ENCODE measurements around the gene PRKAG3.

The PRKAG3 gene

DNA sequence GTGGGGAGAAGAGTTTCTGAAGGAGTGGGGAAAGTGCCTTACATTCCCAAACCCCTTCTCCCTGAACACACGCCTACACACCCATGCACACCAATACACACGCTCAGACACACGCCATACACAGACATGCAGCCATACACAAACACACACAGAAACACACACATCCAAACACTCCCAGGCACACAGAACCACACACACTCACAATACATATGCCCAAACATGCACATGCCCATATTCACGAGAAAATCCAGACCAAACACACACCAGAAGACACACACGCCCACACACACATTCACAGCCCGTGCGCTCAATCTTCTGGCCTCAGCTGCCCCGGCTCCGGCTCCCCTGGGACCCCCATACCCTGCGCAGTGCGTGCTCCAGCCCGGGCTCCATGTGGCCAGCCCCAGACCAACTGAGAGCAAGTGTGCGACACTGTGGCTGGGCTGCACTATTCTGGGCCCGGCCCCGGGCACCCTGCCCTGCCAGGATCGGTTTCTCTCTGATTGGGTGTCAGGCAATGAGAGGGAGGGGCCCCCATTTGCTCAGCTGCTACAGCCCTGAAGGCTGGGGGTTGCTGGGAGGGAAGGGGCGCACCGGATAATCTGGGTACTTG, at the start of gene PRKAG3:
Gene PRKAG3 (minus strand): TSS at position 426 of the 613 bp plus-strand sequence.
- no peak for DNase-seq (ENCODE audit: low spot score)

DNA sequence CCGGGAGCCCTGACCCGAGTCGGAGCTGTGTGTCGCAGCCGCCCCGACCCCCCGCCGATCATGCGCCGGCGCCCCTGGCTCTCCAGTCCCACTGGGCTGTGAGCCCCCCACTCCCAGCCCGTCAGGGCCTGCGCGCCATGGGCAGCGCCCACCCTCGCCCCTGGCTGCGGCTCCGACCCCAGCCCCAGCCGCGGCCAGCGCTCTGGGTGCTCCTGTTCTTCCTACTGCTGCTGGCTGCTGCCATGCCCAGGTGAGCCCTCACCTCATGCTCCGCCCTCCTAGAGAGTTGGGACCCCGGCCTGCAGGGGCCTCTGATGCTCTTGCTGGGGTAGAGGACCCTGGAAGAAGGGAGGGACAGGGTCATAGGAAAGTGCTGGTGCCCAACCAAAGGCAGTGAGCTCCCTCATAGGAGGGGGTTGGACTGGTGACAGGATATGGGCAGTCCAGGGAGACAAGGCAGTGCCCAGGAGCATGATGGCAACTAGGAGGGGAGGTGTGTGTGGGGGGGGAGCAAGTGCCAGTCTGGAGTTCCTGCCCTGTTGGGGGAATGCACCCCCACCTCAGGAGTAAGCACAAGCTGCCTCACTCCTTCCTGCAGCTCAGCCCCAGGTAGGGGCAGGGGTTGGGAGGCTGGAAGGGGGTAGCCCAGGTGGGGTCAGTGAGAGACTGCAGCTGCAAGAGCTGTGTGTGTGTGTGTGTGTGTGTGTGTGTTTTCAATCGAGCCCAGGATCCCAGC, 49.4 kb upstream of the PRKAG3 start:
- no peak for DNase-seq (ENCODE audit: low spot score)

DNA sequence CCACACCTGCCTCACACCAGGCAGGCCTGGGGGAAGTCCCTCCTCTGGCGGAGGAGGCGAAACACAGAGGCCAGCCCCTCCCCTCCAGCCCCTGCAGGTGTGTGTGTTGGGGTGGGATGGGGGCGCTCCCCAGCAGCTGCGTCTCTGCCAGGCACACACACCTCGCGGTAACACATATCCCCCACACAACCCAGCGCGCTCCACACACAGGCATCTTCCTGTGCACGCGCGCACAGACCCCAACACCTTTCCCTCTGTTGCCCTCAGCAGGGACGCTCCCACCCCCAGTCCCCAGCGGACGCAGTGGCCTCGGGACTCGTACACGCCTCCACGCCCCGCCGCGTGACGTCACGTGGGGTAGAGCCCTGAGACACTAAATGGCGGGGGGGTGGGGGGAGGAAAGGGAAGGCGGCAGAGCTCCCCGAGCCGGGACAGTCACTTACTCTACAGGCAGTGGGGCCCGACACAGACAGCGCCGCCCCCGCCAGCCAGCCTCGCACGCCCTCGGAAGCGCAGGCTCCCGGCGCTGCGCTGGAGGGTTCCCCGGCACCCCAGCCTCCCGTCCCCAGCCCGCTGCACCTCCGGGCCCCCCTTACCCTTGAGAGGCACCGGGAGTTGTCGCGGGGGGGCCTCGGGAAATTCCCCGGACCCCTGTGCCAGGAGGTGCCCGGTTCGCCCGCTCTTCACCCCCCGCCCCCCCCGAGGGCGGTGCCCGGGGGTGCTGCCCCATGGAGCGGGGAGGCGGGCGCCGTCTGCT, 48.7 kb upstream of the PRKAG3 start, which contains the start of gene WNT10A:
Gene WNT10A (plus strand): TSS at position 751 of the 757 bp plus-strand sequence. CDS start 144 bp downstream, outside the sequence.
- no peak for DNase-seq (ENCODE audit: low spot score)

DNA sequence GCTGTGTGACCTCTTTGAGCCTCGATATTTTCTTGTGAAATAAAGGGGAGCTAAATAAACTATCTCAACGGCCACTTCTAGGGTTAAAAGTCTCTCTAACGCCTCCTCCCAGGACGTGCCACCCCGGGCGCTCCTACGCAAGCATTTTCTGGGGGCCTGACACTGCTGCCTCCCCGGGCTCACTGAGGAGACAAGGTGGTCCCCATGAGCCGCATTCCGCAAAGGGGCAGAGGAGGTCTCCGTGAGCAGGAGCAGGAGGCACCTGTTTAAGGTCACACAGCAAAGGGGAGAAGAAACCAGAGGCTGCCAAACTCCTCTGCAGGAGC, 48.1 kb upstream of the PRKAG3 start:
- DNase-seq (ENCODE audit: low spot score): no peak

DNA sequence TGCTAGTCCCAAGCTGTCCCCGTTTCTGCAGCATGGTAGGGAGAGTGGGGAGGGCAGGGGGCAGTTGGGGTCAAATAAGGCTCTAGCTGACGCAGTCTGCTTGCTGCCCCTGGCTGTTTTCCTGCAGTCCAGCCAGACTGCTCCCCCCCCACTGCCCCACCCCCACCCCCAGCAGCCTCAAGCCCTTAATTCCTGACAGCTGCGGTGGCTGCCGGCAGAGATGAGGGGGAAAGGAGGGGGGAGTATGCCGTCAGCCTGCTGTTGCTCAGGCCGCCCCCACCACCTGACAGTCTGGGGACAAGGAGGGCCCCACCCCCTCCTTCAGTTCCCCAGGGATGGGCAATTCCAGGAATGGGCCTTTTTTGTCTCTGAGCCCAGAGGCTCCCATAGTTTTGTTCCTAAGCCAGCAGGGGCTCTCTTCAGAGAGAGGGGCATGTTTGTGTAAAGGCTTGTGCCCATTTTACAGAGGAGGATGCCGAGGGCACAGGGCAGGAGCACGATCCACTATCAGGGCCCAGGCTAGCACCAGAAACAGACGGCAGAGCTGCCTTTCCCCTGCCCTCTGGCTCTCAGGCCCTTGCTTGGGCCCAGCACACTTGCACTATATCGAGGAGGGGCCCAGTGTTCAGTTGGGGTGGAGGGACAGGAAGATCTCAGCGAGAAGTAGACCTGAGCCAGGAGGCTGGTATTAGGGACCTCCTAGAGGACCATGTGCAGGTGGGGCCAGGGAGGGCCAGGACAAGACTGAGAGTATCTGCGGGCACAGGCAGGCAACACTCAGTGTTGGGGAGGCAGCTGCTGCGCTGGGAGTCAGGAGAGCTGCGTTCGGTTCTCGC, 47.5 kb upstream of the PRKAG3 start:
- no peak for DNase-seq (ENCODE audit: low spot score)

DNA sequence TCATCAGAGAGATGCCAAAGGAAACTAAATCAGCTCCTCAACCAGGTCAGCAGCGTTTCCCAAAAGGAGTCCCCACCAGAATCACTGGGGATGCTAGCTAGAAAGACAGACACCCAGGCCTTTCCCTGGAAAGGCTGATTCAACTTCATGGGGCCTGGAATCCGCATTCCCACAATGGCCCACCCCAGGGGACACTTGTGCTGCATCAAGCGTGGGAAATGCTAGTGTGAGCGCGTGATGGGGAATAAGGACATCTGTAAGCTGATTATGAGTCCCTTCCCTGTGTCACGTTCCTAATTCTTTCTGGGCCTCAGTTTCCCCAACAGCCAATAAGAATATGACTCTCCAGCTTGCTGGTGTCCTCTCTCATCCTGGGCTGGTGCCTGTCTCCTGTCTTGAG, 46.9 kb upstream of the PRKAG3 start:
- no peak for DNase-seq (ENCODE audit: low spot score)

DNA sequence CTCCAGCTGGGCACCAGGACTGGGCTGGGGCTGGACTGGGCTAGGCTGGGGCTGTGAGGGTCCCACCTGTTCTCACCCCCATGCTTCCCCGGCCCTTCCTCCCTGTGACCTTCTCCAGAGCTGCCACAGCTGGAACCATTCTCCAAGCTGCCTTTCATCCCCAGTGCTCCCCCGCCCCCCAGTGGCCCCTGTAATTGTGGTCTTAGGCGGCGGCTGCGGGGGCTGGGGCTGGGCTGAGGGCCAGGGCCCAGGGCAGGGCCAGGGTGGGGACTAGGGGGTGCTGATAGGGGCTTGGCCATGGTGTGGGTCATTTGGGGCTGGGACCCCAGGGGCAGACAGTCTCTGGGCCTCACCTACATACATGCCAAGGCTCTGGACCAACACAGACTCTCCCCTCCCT, 46.3 kb upstream of the PRKAG3 start:
- no peak for DNase-seq (ENCODE audit: low spot score)

DNA sequence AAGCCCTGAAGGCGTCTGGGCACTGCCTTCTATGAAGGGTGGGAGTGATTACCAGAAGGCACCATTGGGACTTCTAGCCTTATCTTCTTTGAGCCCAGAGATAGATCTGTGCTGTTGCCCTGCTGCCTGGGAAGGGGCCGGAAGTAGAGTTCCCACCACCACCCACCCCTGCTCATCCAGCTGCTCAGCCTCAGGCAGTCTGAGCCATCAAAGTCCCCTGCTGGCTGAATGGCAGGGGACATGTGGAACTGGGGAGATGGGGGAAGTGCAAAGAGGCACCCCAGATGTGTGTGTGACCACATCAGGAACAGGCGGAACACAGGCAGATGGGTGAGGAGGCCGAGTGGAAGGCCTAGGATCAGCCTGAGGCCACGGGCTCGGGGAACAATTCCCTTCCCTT, 45.7 kb upstream of the PRKAG3 start:
- DNase-seq (ENCODE audit: low spot score): no peak

DNA sequence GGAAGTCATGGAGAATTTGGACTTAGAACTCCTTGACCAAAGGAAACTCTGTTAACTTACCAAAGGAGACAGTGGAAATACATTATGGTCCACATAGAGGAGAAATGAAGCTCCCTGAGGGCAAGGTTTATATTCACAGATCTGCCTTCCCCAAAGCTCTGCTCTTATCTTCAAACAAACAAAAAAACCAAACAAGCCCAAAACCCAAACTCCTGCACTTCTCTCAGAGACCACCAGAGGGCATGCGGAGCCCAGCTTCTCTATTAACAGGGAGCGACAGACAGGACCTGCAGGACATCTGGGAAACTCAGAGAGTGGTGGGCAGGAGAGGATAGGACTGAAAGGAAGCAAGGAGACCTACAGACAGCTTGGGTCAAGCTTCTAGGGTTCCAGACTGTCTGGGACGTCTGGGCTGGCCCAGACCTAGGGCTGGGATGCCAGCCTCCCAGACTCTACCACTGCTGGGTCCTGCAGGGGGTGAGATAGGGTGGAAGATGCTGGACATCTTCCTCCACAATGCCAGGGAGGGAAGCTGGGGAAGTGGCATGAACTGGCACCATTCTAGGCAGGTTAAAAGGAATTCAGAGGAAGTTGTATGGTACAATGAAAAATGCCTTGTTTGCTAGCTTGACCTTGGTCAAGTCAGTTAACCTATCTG, 45.1 kb upstream of the PRKAG3 start:
- peak; percentile 74 for DNase-seq (ENCODE audit: low spot score)

DNA sequence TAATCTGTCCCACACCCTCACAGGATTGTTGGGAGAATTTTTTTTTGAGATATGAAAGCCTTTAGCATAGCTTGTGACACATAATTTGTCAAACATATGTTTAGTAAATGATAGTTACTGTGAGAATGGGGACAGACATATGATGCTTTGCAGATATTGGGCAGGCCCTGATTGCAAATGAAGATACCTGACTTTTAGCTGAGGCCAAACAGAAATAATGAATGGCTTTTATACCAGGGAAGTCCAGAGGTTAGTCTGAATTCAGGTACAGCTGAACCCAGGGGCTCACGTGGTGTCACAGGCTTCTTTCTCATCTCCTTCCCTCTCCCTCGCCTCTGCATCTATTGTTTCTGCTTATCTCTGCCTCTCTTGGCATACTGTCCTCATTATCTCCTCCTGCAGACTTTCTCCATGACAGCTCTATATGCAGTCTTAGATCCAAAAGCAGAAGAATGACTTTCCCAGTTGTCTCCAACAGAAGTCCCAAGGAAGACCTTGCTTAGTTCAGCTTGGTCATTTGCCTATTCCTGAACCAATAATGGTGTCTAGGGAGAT, 44.2 kb upstream of the PRKAG3 start:
- no peak for DNase-seq (ENCODE audit: low spot score)

DNA sequence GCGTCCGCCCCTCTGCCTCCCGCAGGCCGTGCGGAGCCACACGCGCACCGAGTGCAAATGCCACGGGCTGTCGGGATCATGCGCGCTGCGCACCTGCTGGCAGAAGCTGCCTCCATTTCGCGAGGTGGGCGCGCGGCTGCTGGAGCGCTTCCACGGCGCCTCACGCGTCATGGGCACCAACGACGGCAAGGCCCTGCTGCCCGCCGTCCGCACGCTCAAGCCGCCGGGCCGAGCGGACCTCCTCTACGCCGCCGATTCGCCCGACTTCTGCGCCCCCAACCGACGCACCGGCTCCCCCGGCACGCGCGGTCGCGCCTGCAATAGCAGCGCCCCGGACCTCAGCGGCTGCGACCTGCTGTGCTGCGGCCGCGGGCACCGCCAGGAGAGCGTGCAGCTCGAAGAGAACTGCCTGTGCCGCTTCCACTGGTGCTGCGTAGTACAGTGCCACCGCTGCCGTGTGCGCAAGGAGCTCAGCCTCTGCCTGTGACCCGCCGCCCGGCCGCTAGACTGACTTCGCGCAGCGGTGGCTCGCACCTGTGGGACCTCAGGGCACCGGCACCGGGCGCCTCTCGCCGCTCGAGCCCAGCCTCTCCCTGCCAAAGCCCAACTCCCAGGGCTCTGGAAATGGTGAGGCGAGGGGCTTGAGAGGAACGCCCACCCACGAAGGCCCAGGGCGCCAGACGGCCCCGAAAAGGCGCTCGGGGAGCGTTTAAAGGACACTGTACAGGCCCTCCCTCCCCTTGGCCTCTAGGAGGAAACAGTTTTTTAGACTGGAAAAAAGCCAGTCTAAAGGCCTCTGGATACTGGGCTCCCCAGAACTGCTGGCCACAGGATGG, 42.0 kb upstream of the PRKAG3 start:
- no peak for DNase-seq (ENCODE audit: low spot score)

DNA sequence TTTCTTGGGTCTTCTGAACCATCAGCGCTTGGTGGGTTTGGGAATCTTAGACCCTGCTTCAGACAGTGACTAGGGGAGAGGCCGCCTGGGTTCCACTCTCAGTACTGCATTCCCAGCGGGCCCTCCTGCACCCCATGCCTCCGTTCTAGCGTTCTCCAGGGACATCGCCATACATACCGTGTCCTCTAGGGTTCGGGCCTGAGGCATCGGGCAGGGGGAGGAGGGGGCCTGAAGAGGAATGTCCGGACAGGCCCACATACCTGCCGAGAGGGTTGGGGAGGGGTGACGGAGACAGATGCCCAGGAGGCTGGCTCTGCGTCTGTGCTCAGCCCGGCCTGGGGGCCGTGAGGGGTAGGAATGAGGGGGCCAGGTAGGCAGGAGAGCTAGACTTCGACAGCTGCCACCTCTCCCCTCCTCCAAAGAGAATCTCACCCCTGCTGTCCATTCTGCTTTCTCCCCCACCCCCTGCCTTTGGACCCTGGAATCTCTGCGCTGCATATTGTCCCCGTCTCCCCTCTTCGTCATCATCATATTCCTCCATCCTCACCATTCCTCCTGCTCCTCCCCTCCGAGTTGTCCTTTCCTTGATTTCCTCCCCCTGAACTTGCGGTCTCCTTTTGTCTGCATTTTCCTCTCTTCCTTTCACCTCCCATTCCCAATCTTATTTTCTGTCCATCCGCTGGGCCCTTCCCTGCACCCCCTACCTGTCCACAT, 41.2 kb upstream of the PRKAG3 start:
- no peak for DNase-seq (ENCODE audit: low spot score)

DNA sequence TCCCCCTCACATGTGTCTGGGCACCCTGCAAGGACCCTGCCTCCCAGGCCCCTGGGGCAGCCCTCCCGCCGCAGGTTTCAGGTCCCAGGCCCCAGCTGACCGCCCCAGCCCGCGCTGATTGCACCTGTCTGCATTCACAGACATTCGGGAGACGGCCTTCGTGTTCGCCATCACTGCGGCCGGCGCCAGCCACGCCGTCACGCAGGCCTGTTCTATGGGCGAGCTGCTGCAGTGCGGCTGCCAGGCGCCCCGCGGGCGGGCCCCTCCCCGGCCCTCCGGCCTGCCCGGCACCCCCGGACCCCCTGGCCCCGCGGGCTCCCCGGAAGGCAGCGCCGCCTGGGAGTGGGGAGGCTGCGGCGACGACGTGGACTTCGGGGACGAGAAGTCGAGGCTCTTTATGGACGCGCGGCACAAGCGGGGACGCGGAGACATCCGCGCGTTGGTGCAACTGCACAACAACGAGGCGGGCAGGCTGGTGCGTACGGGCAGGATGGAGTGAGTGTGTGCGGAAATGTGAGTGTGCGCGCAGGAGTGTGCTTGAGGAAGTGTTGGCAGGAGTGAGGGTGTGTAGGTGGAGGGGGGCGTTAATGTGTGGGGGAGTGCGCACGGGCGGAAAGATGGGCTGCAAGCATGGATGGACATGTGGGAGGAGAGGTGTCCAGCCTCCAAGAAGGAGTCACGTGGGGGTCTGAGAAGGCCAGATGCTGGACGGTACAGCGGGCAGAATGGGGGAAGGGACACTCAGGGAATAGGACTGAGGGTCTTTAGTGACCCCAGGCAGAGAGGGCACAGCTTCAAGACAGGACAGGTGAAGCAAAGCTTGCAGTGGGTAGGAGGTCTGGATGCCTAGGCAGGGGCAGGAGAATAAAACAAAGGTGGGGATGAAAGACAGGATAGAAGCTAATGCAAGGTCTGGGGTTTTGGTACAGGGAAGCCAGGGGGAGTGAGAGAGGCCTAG, 40.0 kb upstream of the PRKAG3 start:
- DNase-seq (ENCODE audit: low spot score): no peak

DNA sequence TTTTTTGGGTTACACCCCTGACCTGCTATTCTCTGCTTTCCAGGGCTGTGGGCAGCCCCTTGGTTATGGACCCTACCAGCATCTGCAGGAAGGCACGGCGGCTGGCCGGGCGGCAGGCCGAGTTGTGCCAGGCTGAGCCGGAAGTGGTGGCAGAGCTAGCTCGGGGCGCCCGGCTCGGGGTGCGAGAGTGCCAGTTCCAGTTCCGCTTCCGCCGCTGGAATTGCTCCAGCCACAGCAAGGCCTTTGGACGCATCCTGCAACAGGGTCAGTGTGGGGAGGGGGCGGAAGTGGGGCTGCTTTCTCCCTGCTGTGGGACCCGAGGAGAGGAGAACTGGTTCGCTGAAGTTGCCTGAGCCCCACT, 39.4 kb upstream of the PRKAG3 start:
- no peak for DNase-seq (ENCODE audit: low spot score)

DNA sequence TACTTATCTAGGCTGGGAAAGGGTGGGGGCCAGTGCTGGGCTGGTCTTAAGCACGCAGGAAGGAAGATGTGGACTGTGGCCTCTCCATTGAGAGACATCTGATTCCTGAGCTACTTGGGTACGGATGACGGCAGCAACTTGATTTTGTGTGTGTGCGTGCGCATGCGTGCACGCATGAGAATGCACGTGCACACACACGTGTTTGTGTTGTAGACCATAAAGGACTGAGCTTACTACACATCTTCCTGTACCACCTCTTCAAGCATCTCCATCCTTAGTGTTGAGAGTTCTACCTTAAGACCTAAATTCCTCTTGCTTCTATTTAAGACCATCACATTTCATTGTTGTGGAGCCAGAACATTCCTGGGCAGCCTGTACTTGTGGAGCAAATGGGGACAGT, 37.5 kb upstream of the PRKAG3 start:
- DNase-seq (ENCODE audit: low spot score): no peak

DNA sequence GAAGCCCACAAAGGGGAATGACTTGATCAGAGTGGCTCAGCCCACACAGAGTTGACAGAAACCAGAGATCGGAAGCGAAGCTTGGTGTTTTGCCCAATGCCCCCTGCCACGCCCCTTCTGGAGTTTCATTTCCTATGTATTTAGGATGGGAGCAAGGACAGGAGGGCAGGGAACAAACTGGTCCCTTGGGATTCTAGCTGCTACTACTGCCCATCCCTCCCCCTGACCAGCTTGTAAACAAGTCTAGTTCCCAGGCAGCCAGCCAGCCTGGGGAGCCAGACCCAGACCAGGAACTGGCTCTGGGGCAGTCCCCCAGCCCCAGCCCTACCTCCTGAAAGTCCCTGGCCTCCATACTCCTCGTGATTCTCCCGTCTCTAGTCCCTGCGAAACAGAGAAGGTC, 36.3 kb upstream of the PRKAG3 start:
- no peak for DNase-seq (ENCODE audit: low spot score)

DNA sequence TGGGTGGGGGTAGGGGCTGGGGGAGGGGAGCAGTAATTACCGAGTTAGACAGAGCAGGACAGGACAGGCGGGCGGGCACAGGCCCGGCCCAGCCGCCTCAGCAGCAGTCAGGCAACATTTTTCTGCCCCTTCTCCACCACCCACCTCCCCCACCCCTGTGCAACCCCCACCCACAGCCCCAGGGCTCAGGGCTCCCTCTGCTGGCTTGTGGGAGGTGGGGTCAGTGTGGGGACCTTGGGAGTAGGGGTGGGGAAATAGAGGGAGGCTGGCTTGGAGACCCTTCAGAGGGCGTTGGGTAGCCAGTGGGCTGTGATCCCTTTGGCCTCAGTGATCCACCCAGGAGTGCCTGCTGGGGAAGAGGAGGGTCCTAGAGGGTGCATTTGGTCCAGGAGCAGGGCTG, 34.4 kb upstream of the PRKAG3 start:
- no peak for DNase-seq (ENCODE audit: low spot score)

DNA sequence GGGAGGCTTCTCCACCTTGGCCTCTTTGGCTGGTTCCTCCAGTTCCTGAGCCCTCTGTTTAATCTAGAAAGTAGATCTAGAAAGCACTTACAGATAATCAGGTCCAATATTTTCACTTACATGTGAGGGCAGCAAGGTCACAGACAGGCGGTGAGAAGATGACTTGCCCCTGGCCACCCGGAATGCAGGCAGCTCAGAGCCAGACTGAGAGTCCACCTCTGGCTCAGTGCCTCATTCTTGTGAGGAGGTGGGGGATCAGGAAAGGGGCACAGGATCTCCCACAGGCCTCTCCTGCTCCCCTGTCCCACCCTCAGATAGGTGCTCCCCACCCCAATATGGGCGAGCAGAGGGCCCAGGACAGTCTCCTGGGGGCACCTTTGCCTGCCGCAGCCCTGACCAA, 33.8 kb upstream of the PRKAG3 start:
- no peak for DNase-seq (ENCODE audit: low spot score)

DNA sequence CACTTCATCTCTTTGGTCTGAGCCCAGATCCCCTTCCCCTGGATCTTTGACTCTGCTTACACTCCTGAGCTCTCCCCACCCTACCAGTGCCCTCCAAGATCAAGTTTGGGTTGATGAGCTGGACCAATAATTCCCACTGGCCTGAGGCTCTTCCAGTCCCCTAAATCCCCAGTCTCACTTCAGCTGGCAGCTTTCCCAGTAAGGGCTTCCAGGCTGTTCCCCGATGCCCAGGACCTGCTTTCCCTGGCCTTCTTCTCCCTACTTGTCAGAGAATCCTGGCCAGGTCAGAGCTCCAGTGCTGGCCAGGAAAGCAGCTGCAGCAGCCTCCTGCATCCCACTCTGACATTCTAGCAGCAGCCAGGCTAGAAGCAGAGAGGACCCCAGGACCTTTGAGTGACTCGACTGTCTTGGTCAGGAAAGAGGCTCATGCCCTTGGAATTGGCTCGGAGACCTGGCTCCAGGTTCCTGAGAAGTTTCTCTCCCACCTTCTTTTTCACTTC, 31.5 kb upstream of the PRKAG3 start:
- DNase-seq (ENCODE audit: low spot score): no peak
